NK-92 (cell line): Measurements from ENCODE around the gene ALDH1L1.
"Not testable (repeated sequence)": the region's sequence is repeated elsewhere in the genome, so short reads cannot be mapped to it uniquely, and the experiment has no call there.

Experiments
- DNase-seq: peaks from one replicate; lab custom pipeline; 2025; ENCODE audit not compliant: unreplicated experiment; lab: John Stamatoyannopoulos, UW

ALDH1L1 gene

GRCh38 chr3:126085841-126086240 is 94.5 kb downstream of the ALDH1L1 start:
- DNase-seq = no peak

DNA sequence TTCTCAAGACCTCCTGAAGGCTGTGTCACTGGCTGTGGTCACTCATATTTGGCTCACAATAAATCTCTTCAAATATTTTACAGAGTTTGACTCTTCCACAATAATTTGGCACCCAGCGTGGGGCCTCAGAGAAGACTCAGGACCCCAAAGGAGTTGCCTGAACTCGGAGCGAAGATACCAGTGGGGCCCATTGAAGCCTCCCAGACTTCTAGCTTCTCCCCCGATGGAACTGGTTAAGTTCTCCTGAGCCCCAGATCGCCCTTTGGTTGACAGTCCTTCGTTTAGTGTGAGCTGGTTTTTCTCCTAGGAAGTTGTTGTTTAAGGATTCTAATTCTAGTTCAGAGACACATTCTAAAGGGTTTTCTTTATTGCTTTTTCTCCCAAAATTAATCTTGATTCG is 95.1 kb downstream of the ALDH1L1 start:
- DNase-seq = no peak

DNA sequence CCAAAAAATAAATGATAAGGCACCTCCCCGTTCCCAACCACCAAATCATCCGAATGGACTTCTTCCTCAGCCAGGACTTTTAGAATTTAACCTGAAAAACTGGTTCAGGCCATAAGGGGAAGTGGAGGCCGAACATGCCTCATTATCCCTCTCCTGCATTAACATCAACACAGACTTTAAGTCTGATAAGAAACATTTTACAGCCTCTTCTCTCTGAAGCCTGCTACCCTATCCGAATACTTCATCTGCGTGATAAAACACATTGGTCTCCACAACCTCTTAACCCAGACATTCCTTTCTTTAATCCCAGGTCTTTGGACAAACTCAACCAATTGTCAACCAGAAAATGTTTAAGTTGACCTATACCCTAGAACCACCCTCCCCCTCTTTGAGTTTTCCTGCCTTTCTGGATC is 95.6 kb downstream of the ALDH1L1 start:
- DNase-seq = no peak

DNA sequence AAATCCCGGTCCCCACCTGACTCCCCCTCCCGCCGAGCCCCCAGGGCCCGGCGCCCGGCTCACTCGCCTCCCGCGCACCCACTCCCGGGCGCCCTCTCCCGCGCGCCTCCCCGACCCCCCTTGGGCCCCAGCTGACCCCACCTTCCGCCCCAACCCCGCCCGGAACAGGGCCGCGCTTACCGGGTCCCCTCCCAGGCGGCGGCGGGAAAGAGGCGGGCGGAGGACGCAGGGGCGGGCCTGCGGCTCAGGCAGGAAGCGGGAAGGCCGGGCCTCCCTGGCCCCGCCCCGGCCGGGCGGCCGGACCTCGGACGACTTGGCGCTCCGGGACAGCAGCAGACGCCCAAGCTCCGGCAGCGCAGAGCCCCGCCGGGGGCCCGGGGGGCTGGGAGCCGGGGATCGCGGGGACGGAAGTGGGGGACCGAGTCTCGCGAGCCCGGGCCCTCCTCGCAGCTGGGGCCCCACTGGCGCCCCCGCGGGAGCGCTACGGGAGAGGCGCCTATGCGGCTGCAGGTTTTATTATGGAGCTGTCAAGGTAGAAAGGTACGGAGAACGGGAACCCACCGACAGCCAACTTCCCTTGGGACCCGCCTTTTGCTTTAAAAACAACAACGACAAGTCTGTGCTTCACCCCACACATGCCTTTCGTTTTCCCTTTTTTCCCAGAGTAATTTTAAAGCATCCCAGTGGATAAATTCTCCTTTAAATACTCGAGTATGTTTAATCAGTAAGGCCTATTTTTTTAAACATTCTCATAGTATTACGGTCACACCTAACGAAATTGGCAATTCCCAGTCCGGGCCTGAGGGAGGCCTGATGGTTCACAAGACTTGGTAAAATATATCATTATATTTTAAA is 96.2 kb downstream of the ALDH1L1 start, which contains the start of gene SLC41A3:
Gene SLC41A3 (minus strand): TSS at position 212 of the 855 bp plus-strand sequence. CDS start 15,905 bp downstream, outside the sequence.
- peak; percentile 15 for DNase-seq

GRCh38 chr3:126083511-126083912 is 96.9 kb downstream of the ALDH1L1 start:
- DNase-seq = no peak

GRCh38 chr3:126083138-126083445 is 97.3 kb downstream of the ALDH1L1 start:
- no peak for DNase-seq

DNA sequence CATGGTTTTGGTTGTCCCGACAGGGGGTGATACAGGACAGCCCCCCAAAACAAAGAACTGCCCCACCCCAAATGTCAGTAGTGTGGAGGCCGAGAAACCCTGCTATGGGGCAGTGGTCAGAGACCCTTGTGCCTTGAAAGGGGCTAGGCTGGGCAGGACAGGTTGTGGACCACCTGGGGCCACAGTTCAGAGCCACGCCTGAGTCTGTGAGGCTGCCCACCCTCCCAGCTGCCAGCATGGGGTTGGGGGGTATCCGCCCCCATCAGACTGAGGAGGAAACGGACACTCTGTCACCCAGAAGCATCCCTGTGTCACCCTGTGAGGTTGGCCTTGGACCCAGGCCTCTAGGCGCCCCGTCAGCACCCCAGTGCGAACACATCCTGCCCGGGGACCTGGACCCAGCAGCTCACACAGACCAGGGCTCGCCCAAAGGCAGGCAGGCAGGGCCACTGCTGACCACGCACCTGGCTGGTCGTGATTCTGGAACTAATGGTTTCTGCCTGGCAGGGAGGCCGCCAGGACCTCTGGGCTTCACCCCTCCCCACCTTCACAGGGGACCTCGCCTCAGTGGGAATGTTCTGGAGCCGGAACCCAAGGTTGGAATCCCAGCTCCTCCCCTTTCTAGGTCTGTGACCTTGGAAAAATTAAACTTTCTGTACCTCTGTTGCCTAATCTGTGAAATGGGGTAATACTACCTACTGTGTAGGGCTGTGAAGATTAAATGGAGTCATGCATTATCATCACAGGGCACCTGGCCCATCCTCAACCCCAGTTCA is 97.8 kb downstream of the ALDH1L1 start:
- no peak for DNase-seq

- DNase-seq = no peak
These were observed 98.6 kb downstream of the ALDH1L1 start for GRCh38 chr3:126081618-126082361.

GRCh38 chr3:126080970-126081369 is 99.4 kb downstream of the ALDH1L1 start:
- DNase-seq = no peak

GRCh38 chr3:126078866-126079265 is 101.5 kb downstream of the ALDH1L1 start:
- no peak for DNase-seq

- DNase-seq = no peak
These were observed 102.6 kb downstream of the ALDH1L1 start for GRCh38 chr3:126077754-126078153.

GRCh38 chr3:126076140-126076539 is 104.2 kb downstream of the ALDH1L1 start:
- no peak for DNase-seq

DNA sequence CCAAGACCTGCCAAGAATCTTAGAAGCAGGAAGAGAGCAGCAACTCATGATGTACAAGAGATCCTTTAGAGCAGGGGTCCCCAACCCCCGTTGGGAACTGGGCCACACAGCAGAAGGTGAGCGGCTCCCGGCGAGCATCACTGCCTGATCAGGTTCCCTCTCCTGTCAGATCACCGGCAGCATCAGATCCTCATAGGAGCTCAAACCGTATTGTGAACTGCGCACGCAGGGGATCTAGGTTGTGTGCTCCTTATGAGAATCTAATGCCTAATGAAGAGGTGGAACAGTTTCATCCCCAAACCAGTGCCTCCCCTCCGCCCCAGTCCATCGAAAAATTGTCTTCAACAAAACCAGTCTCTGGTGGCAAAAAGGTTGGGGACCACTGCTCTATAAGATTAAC is 110.2 kb downstream of the ALDH1L1 start:
- DNase-seq = no peak

GRCh38 chr3:126067959-126068358 is 112.4 kb downstream of the ALDH1L1 start:
- DNase-seq = no peak

GRCh38 chr3:126066676-126067075 is 113.7 kb downstream of the ALDH1L1 start:
- DNase-seq = not testable (repeated sequence)

DNA sequence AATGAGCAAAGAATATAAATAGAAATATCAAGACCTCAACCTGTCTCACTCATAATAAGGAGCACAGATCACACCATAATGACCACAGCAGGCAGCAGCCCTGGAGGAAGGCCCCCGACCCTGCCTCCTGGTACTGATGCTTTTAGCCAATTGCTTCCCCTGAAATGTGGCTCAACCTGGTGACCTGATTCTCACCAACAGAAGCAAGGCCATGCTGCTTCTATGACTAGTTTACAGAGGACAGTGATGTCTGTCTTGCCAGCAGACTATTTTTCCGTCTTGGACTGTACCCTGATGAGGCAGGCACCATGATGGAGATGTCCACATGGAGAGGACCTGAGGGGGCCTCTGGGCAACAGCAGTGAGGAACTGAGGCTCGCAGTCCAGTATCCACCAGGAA is 114.5 kb downstream of the ALDH1L1 start:
- DNase-seq = no peak

GRCh38 chr3:126064627-126065258 is 115.6 kb downstream of the ALDH1L1 start:
- no peak for DNase-seq

- no peak for DNase-seq
These were observed 116.9 kb downstream of the ALDH1L1 start for GRCh38 chr3:126063358-126063965.

DNA sequence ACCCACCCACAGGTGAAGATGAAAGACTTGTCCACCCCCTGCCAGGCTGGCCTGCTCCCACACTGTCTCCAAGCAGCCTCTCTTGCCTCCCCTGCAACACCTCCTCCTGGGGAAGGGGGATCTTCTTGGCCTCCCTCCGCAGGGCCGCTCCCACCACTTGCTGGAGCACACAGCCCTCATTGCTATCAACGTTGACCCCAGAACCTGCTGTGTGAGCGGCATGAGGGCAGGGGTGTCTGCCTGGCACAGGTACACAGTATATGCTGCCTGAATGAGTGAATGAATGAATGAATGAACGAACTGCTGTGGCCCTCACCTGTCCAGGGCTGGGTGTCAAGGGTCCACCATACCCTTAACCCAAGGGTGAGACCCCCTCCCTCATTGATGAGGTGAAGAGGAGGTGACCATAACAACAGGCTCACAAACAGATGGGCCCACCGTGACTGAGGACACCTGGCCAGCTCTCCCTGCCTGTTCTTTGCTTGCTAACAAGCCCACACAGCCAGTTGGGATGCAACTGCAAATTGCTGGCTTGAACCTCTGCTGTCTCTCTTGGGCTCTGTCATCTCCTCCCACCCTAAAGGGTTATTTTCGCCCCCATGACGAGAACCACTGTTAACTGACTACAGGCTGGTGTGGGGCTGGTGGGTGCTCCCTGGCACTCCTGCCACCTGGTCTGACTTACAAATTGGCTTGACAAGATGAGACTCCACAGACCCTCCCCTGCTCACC is 118.9 kb downstream of the ALDH1L1 start:
- no peak for DNase-seq

- no peak for DNase-seq
These were observed 119.7 kb downstream of the ALDH1L1 start for GRCh38 chr3:126060613-126061145.
